Mucosa of gallbladder (tissue), 1 donor: ENCODE data around the gene DCTN5. TPM values are rescaled to one million over a fixed set of nuclear protein-coding genes. Genes with fewer than 3 reads are reported as not detected.
"Not testable (repeated sequence)": the region's sequence is repeated elsewhere in the genome, so short reads cannot be mapped to it uniquely, and the experiment has no call there.

ENCODE experiments used
- DNase-seq: peaks from one replicate; pipeline ENCODE4 v3.0.0-alpha.2; 2020; ENCODE audit warnings: low spot score
- total RNA-seq: library from RNA; stranded (reverse); gene quantifications from one replicate; pipeline ENCODE4 v1.2.1, GENCODE V29; 2021
- donor health status: DM: no; HTN: no; CAD: no.

DCTN5 gene
- total RNA-seq, 1 donor from 2014 or later, result 60.8 TPM

- no peak for DNase-seq
Measured at GRCh38 chr16:23694265-23694643, 53.0 kb downstream of the DCTN5 start.

- no peak for DNase-seq
Measured at GRCh38 chr16:23694644-23695373, 53.5 kb downstream of the DCTN5 start.

- DNase-seq, result no peak
Measured at GRCh38 chr16:23695756-23696155, 54.5 kb downstream of the DCTN5 start.

GRCh38 chr16:23699100-23699499 is 57.8 kb downstream of the DCTN5 start:
- DNase-seq, result peak; percentile 87

GRCh38 chr16:23700093-23700492 is 58.8 kb downstream of the DCTN5 start:
- DNase-seq, result no peak

- DNase-seq, result peak; percentile 31
Measured at GRCh38 chr16:23700509-23700908, 59.2 kb downstream of the DCTN5 start.

GRCh38 chr16:23701045-23701444 is 59.8 kb downstream of the DCTN5 start:
- no peak for DNase-seq

- DNase-seq, result no peak
Measured at GRCh38 chr16:23702951-23703350, 61.7 kb downstream of the DCTN5 start.

GRCh38 chr16:23704772-23705516 is 63.7 kb downstream of the DCTN5 start:
- DNase-seq, result no peak

- no peak for DNase-seq
Measured at GRCh38 chr16:23705517-23705902, 64.2 kb downstream of the DCTN5 start.

GRCh38 chr16:23706439-23706838 is 65.2 kb downstream of the DCTN5 start:
- no peak for DNase-seq

- no peak for DNase-seq
Measured at GRCh38 chr16:23709536-23709935, 68.3 kb downstream of the DCTN5 start.

GRCh38 chr16:23710008-23710407 is 68.7 kb downstream of the DCTN5 start:
- no peak for DNase-seq

- DNase-seq, result no peak
Measured at GRCh38 chr16:23710504-23710903, 69.2 kb downstream of the DCTN5 start.

GRCh38 chr16:23711785-23712184 is 70.5 kb downstream of the DCTN5 start:
- peak; percentile 74 for DNase-seq

GRCh38 chr16:23712976-23713375 is 71.7 kb downstream of the DCTN5 start, which contains the start of gene ERN2:
ERN2 (minus strand) TSS chr16:23713222; CDS start chr16:23713187, 35 bp downstream.
- peak; percentile 53 for DNase-seq

GRCh38 chr16:23716484-23716883 is 75.2 kb downstream of the DCTN5 start:
- no peak for DNase-seq

- DNase-seq, result not testable (repeated sequence)
Measured at GRCh38 chr16:23722613-23723240, 81.5 kb downstream of the DCTN5 start.

GRCh38 chr16:23724096-23724784 is 83.0 kb downstream of the DCTN5 start:
- no peak for DNase-seq

GRCh38 chr16:23724785-23725131 is 83.5 kb downstream of the DCTN5 start:
- no peak for DNase-seq

- DNase-seq, result no peak
Measured at GRCh38 chr16:23726710-23727109, 85.4 kb downstream of the DCTN5 start.
